Activated T-helper 2 cell treated with anti-CD3 and anti-CD28 coated beads, Interferon-gamma antibody, Interleukin-2, Interleukin-4, amounts not matched to agents 10 μg/mL and 5 μg/mL and 100 μg/mL, durations not matched to agents 14 hours and 24 hours and 36 hours (primary cell): ENCODE measurements around the gene KCNAB1. TPM values are rescaled to one million over a fixed set of nuclear protein-coding genes. Genes with fewer than 3 reads are reported as not detected.

Source experiments
- DNase-seq: peaks from one replicate; pipeline ENCODE4 v3.0.0; 2021; ENCODE audit warnings: low spot score
- H3K27ac Mint-ChIP-seq: one replicate; pipeline ENCODE4 v1.8.0; 2021; ENCODE audit warnings: mixed read lengths
- H3K27me3 Mint-ChIP-seq: one replicate; pipeline ENCODE4 v1.8.0; 2021; ENCODE audit warnings: low read depth, mixed read lengths
- H3K36me3 Mint-ChIP-seq: one replicate; pipeline ENCODE4 v1.8.0; 2021; ENCODE audit warnings: low read depth, mixed read lengths
- H3K4me1 Mint-ChIP-seq: one replicate; pipeline ENCODE4 v1.8.0; 2021; ENCODE audit warnings: low read depth, mixed read lengths
- H3K4me3 Mint-ChIP-seq: one replicate; pipeline ENCODE4 v1.8.0; 2021; ENCODE audit warnings: low read depth, mild to moderate bottlenecking, moderate library complexity, mixed read lengths
- H3K9me3 Mint-ChIP-seq: one replicate; pipeline ENCODE4 v1.8.0; 2021; ENCODE audit warnings: mixed read lengths
- intact Hi-C: fragments of 100-400 bp; cut with micrococcal nuclease; formaldehyde crosslinking; loops from one replicate; pipeline ENCODE4 v1.15.1; 2023
- total RNA-seq: library from RNA; stranded (reverse); gene quantifications from 2 replicates; pipeline ENCODE4 v1.2.3, GENCODE V29; 2022

KCNAB1 gene
- total RNA-seq, 1 donor from 2014 or later: not detected

DNA sequence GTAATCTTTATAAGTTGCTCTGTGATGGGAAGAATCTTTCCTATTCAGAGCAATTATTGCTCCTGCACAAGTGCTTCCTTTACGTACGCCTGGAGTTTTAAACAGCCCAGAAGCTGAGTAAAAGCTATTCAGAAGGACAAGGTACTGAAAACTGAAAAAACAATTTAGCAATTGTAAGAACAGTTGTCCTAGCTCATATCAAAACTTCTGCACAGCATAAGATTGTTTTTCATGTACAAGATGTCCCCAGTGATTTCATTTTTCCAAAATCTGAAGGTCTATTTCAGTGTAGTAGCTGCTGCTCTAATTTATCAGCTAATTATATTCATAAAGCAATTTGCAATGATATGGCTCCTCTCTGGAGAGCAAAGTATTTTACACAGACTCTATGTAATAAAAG is 23.7 kb downstream of the KCNAB1 start:
- DNase-seq: no peak
- intact Hi-C loops: no loop called here
- peaks cover 2% of the 10 kb centered on the region for H3K4me1 Mint-ChIP-seq
- peaks cover 52% of the 10 kb centered on the region for H3K27me3 Mint-ChIP-seq
- no peak overlapping the region for H3K27ac Mint-ChIP-seq
- no peaks in the 10 kb centered on the region for H3K36me3 Mint-ChIP-seq
- H3K9me3 Mint-ChIP-seq: no peaks in the 10 kb centered on the region
- no peak overlapping the region for H3K4me3 Mint-ChIP-seq

DNA sequence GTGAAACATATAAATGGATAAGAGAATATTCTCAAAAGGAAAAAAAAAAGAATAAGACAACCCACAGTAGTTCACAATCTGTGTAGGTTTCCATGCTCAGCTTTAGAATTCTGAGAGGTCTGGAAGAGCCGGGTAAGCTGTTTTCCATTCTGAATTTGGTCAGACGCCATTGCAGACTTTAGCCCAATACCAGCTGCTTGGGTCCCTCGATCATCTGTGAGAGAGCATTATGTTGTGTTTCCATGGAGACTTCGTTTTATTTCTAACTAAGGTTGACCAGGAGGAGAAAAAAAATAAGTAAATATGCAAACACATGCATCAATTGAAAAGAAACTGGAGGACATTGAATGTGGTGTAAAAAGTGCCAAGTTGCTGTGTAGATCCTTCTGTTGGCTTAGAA is 25.5 kb downstream of the KCNAB1 start:
- peaks cover 4% of the 10 kb centered on the region for H3K4me1 Mint-ChIP-seq
- intact Hi-C loops: no loop called here
- no peak overlapping the region for H3K4me3 Mint-ChIP-seq
- H3K27ac Mint-ChIP-seq: no peak overlapping the region
- no peaks in the 10 kb centered on the region for H3K36me3 Mint-ChIP-seq
- peaks cover 45% of the 10 kb centered on the region for H3K27me3 Mint-ChIP-seq
- no peaks in the 10 kb centered on the region for H3K9me3 Mint-ChIP-seq
- no peak for DNase-seq

GRCh38 chr3:156148345-156148945 is 28.1 kb downstream of the KCNAB1 start:
- H3K4me1 Mint-ChIP-seq: peaks cover 4% of the 10 kb centered on the region
- H3K27ac Mint-ChIP-seq: no peak overlapping the region
- no peak overlapping the region for H3K4me3 Mint-ChIP-seq
- no peaks in the 10 kb centered on the region for H3K9me3 Mint-ChIP-seq
- H3K27me3 Mint-ChIP-seq: peaks cover 36% of the 10 kb centered on the region
- no peaks in the 10 kb centered on the region for H3K36me3 Mint-ChIP-seq
- intact Hi-C loops: no loop called here
- no peak for DNase-seq

DNA sequence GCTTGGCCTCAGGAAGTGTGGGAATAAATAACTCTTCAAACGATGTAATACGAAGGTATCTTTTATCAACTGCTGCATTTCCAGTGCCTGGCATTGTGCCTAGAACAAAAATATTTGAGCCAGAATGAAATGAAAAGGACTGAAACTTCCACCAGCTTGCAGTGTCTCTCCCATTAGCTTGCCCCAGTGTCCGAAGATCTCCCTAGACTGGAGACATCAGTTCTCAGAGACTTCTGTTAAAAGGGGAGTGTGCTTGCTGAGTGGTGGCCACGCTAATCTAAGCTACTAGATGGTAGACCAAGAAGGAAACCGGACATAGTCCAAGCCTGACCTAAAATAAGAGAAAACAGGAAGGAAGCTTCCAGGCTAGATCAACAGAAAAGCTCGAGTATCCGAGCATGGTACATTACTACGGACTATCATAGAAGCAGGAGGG is 28.6 kb downstream of the KCNAB1 start:
- H3K36me3 Mint-ChIP-seq: no peaks in the 10 kb centered on the region

GRCh38 chr3:156149876-156150275 is 29.5 kb downstream of the KCNAB1 start:
- no peaks in the 10 kb centered on the region for H3K36me3 Mint-ChIP-seq
- H3K9me3 Mint-ChIP-seq: no peaks in the 10 kb centered on the region
- H3K27me3 Mint-ChIP-seq: peaks cover 27% of the 10 kb centered on the region
- H3K27ac Mint-ChIP-seq: no peak overlapping the region
- intact Hi-C loops: loop anchor here (1.0 to 10.0 kb wide), 4 partner anchors 359 to 987 kb away; no protein-coding TSS in a partner anchor
- H3K4me3 Mint-ChIP-seq: no peak overlapping the region
- peaks cover 4% of the 10 kb centered on the region for H3K4me1 Mint-ChIP-seq
- DNase-seq: no peak

More for the DNA sequence above, 28.6 kb downstream of the KCNAB1 start:
- no peaks in the 10 kb centered on the region for H3K9me3 Mint-ChIP-seq
- peaks cover 4% of the 10 kb centered on the region for H3K4me1 Mint-ChIP-seq
- intact Hi-C loops: no loop called here
- peaks cover 36% of the 10 kb centered on the region for H3K27me3 Mint-ChIP-seq
- DNase-seq: no peak
- H3K27ac Mint-ChIP-seq: no peak overlapping the region
- H3K4me3 Mint-ChIP-seq: no peak overlapping the region

DNA sequence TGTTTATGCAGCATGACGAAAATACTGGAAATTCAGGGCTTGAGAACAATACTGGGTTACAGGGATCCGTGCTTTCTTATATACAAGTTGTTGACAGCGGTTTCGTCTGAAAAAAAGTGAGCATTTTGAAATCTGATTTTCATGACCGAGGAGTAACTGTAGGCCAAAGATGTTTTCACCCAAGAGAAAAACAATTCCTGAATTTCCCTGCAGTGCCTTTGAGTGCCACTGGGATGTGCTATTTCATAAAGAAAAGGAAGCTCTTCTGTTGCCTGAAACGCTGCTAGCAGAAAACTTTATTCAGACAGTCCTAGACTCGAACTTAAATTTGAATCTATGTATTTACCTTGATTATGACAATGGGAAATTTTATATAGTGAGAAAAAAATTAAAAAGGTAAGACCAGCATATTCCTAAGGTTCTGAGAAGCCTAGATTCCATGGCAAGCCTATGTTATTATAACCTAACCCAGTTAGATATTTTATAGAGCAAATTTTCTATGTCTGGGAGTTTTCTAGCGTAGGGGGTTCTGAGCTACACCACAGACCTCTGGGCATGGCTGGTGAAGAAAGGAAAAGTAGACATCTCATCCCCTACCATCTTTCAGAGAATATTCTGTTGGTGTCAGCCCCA is 30.2 kb downstream of the KCNAB1 start:
- peaks cover 4% of the 10 kb centered on the region for H3K4me1 Mint-ChIP-seq
- no peak for DNase-seq
- peaks cover 22% of the 10 kb centered on the region for H3K27me3 Mint-ChIP-seq
- intact Hi-C loops: loop anchor here (1.0 to 10.0 kb wide), 4 partner anchors 359 to 986 kb away; no protein-coding TSS in a partner anchor
- H3K9me3 Mint-ChIP-seq: no peaks in the 10 kb centered on the region
- H3K4me3 Mint-ChIP-seq: no peak overlapping the region
- H3K27ac Mint-ChIP-seq: no peak overlapping the region
- H3K36me3 Mint-ChIP-seq: no peaks in the 10 kb centered on the region

DNA sequence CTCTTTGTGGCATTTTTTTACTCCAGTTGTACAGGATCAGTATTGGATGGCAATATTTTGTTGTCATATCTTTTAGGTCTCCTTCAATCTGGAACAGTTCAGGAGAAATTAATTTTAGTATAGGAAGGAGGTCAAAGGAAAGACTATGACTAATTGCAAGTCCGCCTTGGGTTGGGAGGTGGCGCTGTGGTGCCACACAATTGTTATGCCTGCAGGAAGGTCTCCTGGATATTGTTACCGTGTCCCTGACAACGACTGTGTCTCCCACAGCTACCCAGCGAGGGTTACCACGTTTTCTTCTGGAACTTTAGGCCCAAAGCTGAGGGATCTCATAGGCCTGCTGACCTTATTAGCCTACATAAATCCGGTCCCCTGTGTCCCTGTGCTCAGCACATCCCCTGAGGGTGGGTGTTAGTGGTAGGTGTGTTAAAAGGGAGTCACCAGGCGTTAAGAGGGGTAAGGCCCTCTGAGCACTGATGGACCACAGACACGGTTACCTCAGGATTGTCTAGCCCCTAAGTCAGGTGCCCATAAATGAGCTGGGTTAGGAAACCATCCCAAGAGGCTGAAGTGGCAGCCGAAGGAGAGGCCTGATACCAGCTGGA is 31.5 kb downstream of the KCNAB1 start:
- Mint-ChIP-seq H3K27ac (no peak overlapping the region), H3K27me3 (peaks cover 22% of the 10 kb centered on the region), H3K4me1 (peaks cover 4% of the 10 kb centered on the region), H3K4me3 (no peak overlapping the region), H3K36me3 (no peaks in the 10 kb centered on the region), H3K9me3 (no peaks in the 10 kb centered on the region)
- DNase-seq: peak; percentile 18
- intact Hi-C loops: loop anchor here (2.0 to 10.0 kb wide), 4 partner anchors 231 to 985 kb away; no protein-coding TSS in a partner anchor

DNA sequence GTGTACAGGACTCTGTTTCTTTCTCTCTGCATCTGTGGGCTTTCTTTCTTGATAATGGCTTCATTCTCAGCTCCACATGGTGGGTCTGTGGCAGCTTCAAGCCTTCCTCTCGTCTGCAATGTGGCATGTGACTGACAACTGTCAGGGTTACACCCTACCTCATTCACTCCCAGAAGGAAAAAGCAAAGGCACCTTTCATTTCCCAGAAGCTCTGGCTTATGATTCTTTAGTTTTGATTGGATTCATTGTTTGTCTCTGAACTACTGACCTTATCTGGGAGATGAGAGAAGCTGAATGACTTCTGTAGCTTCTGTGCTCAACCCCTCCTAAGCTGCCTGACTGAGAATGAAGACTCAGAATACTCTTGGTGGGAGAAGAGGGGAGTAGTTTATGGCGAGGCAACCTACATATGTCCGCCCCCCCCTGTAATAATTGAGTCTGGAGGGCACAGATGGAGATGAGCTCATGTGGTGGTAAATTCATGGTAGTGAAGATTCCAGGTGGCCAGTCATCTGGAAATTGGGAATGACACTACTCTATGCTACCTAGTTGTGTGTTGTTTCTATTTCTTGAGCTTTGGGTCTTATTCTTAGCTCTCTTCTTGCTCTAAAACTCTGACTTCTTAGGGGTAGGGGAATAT is 38.4 kb downstream of the KCNAB1 start:
- H3K27me3 Mint-ChIP-seq: peaks cover 10% of the 10 kb centered on the region
- no peaks in the 10 kb centered on the region for H3K36me3 Mint-ChIP-seq
- H3K4me1 Mint-ChIP-seq: peaks cover 11% of the 10 kb centered on the region
- intact Hi-C loops: loop anchor here (10.0 kb wide), 1 partner anchor 386 kb away; no protein-coding TSS in a partner anchor
- no peak for DNase-seq
- H3K4me3 Mint-ChIP-seq: no peak overlapping the region
- H3K27ac Mint-ChIP-seq: no peak overlapping the region
- H3K9me3 Mint-ChIP-seq: no peaks in the 10 kb centered on the region

GRCh38 chr3:156160647-156161046 is 40.3 kb downstream of the KCNAB1 start:
- Mint-ChIP-seq H3K4me3 (no peak overlapping the region), H3K27ac (no peak overlapping the region), H3K4me1 (peaks cover 11% of the 10 kb centered on the region), H3K27me3 (peaks cover 7% of the 10 kb centered on the region), H3K36me3 (no peaks in the 10 kb centered on the region), H3K9me3 (no peaks in the 10 kb centered on the region)
- no peak for DNase-seq
- intact Hi-C loops: no loop called here

- Mint-ChIP-seq H3K36me3 (no peaks in the 10 kb centered on the region), H3K27me3 (peaks cover 9% of the 10 kb centered on the region), H3K4me1 (peaks cover 11% of the 10 kb centered on the region), H3K4me3 (no peak overlapping the region), H3K9me3 (no peaks in the 10 kb centered on the region), H3K27ac (no peak overlapping the region)
- no peak for DNase-seq
- intact Hi-C loops: no loop called here
Measured at GRCh38 chr3:156161172-156161571, 40.8 kb downstream of the KCNAB1 start.

- DNase-seq: no peak
- H3K4me1 Mint-ChIP-seq: peaks cover 11% of the 10 kb centered on the region
- no peak overlapping the region for H3K27ac Mint-ChIP-seq
- no peaks in the 10 kb centered on the region for H3K9me3 Mint-ChIP-seq
- intact Hi-C loops: no loop called here
- no peaks in the 10 kb centered on the region for H3K36me3 Mint-ChIP-seq
- peaks cover 2% of the 10 kb centered on the region for H3K27me3 Mint-ChIP-seq
- H3K4me3 Mint-ChIP-seq: no peak overlapping the region
Measured at GRCh38 chr3:156163848-156164247, 43.5 kb downstream of the KCNAB1 start.

- Mint-ChIP-seq H3K4me1 (no peaks in the 10 kb centered on the region), H3K27me3 (peaks cover 4% of the 10 kb centered on the region), H3K36me3 (no peaks in the 10 kb centered on the region), H3K27ac (no peak overlapping the region), H3K4me3 (no peak overlapping the region), H3K9me3 (no peaks in the 10 kb centered on the region)
- DNase-seq: no peak
- intact Hi-C loops: no loop called here
Measured at GRCh38 chr3:156166808-156167207, 46.4 kb downstream of the KCNAB1 start.

- Mint-ChIP-seq H3K27me3 (peaks cover 4% of the 10 kb centered on the region), H3K4me3 (no peak overlapping the region), H3K27ac (no peak overlapping the region), H3K36me3 (no peaks in the 10 kb centered on the region), H3K9me3 (no peaks in the 10 kb centered on the region), H3K4me1 (no peaks in the 10 kb centered on the region)
- no peak for DNase-seq
- intact Hi-C loops: no loop called here
Measured at GRCh38 chr3:156170571-156170970, 50.2 kb downstream of the KCNAB1 start.
